Panc1 (cell line): ENCODE measurements around the gene BRME1. TPM values are rescaled to one million over a fixed set of nuclear protein-coding genes. Genes with fewer than 3 reads are reported as not detected.

Source experiments
- ATAC-seq: fragments of 200-7000 bp; cut with Tn5 transposase; 2 replicates; pipeline ENCODE4 v1.9.1; 2020; ENCODE audit warnings: mild to moderate bottlenecking, moderate library complexity
- BruUV-seq: library from RNA; stranded (reverse); fragments of 400-500 nt; replicated peaks from 2 replicates; lab custom pipeline; 2021; lab: Mats Ljungman, UMichigan
- CTCF ChIA-PET: fragments of 300-600 bp; sonication (Branson Sonifier 250); formaldehyde crosslinking; loops from one replicate; lab custom pipeline; 2022; ENCODE audit warnings: antibody characterized with exemption; lab: Charles Lee
- POLR2A ChIA-PET: fragments of 300-600 bp; sonication (Branson Sonifier 250); formaldehyde crosslinking; loops from one replicate; lab custom pipeline; 2022; ENCODE audit warnings: antibody characterized with exemption; lab: Charles Lee
- DNase-seq: peaks from one replicate; pipeline ENCODE4 v3.0.0-alpha.2; 2010; ENCODE audit warnings: low read depth, low spot score
- H3K27ac ChIP-seq: 2 replicates; pipeline ENCODE4 v1.5.1; 2011; ENCODE audit warnings: mild to moderate bottlenecking, low read length, inconsistent platforms
- H3K27me3 ChIP-seq: fragments of 200-500 bp; sonication (Bioruptor generic); 2 replicates; pipeline ENCODE4 v1.6.0; 2014; ENCODE audit warnings: low read length, inconsistent platforms; ENCODE audit not compliant: control insufficient read depth, insufficient read depth
- H3K36me3 ChIP-seq: fragments of 200-500 bp; sonication (Bioruptor generic); 2 replicates; pipeline ENCODE4 v1.5.1; 2014; ENCODE audit warnings: inconsistent platforms, mild to moderate bottlenecking, low read length, moderate library complexity; ENCODE audit not compliant: control insufficient read depth, insufficient read depth
- H3K4me1 ChIP-seq: 2 replicates; pipeline ENCODE4 v1.5.1; 2011; ENCODE audit warnings: inconsistent platforms, mild to moderate bottlenecking, low read length, moderate library complexity; ENCODE audit not compliant: control insufficient read depth, insufficient read depth
- H3K4me3 ChIP-seq, 2 experiments: 2 replicates each; pipeline ENCODE4 v1.5.1; 2011 to 2012; ENCODE audit warnings: low read depth in 2 of 2, low read length in 2 of 2, mild to moderate bottlenecking in 2 of 2, inconsistent platforms in 1 of 2, moderate library complexity in 1 of 2
- H3K9me3 ChIP-seq: fragments of 200-500 bp; sonication (Bioruptor generic); 2 replicates; pipeline ENCODE4 v1.5.1; 2014; ENCODE audit warnings: low read depth, mild to moderate bottlenecking, inconsistent platforms, low read length, moderate library complexity; ENCODE audit not compliant: control insufficient read depth, insufficient read depth
- CTCF ChIP-seq: fragments of 450-650 bp; IDR thresholded peaks from 2 replicates; pipeline ENCODE4 v1.5.1; 2017; ENCODE audit warnings: mild to moderate bottlenecking
- POLR2AphosphoS5 ChIP-seq: IDR thresholded peaks from 2 replicates; pipeline ENCODE4 v1.6.1; 2012; ENCODE audit warnings: mild to moderate bottlenecking, low read depth, low read length, moderate library complexity
- REST ChIP-seq, 2 experiments: IDR thresholded peaks; 2 replicates each; pipeline ENCODE4 v1.6.1; 2011 to 2012; ENCODE audit warnings: low read depth in 2 of 2, control low read depth in 1 of 2, low read length in 1 of 2, mild to moderate bottlenecking in 1 of 2, moderate library complexity in 1 of 2; ENCODE audit not compliant: insufficient read depth in 1 of 2
- SIN3A ChIP-seq: IDR thresholded peaks from 2 replicates; pipeline ENCODE4 v1.6.1; 2012; ENCODE audit warnings: low read depth, mild to moderate bottlenecking, low read length, moderate library complexity, borderline replicate concordance; ENCODE audit not compliant: insufficient read depth
- TCF7L2 ChIP-seq: IDR thresholded peaks from 2 replicates; pipeline ENCODE4 v1.6.1; 2011; ENCODE audit warnings: mild to moderate bottlenecking, low read depth, low read length, inconsistent platforms
- in situ Hi-C: cut with HindIII; loops from 2 replicates; pipeline ENCODE4 v1.10.0; 2016; ENCODE audit warnings: low sequenced_read_pairs, low pct_unique_long_range_greater_than_20kb
- intact Hi-C: fragments of 100-400 bp; cut with micrococcal nuclease; formaldehyde crosslinking; loops from one replicate; pipeline ENCODE4 v1.10.0; 2022; ENCODE audit not compliant: unreplicated experiment
- total RNA-seq: library from RNA; stranded (reverse); gene quantifications from one replicate; pipeline ENCODE4 v1.2.1, GENCODE V29; 2021; ENCODE audit not compliant: unreplicated experiment

The BRME1 gene
- total RNA-seq, 1 experiment from 2014 or later: 6.5 TPM

- Histone ChIP-seq H3K4me1 (no peaks in the 10 kb centered on the region; the same call in 1 of the 2 replicates), H3K27ac (no peak overlapping the region), H3K9me3 (no peaks in the 10 kb centered on the region), H3K27me3 (no peaks in the 10 kb centered on the region), H3K36me3 (no peaks in the 10 kb centered on the region), H3K4me3 (no peak overlapping the region)
- in situ Hi-C loops: no loop called here
- no peak for TF ChIP-seq SIN3A
- TF ChIP-seq TCF7L2: no peak
- no peak for TF ChIP-seq CTCF
- no peak for TF ChIP-seq REST (IDR thresholded peaks at IDR 0.05; ENCODE audit: insufficient read depth in 1 of 2, low read depth in 2 of 2, low read length in 1 of 2)
- TF ChIP-seq POLR2AphosphoS5: no peak
- intact Hi-C loops: no loop called here
- no TSS peak for BruUV-seq
- ATAC-seq: no peak
- ChIA-PET CTCF (interaction anchor here (0.7 kb wide), 1 partner anchor 8 kb away, joined by 5 read pairs; no protein-coding TSS in a partner anchor), POLR2A (no interaction called here)
- no peak for DNase-seq
Observed at GRCh38 chr19:13931391-13932148, 25.7 kb upstream of the BRME1 start.

GRCh38 chr19:13930402-13930801 is 24.5 kb upstream of the BRME1 start:
- CTCF ChIA-PET: no interaction called here
- POLR2A ChIA-PET: interaction anchor here (0.5 kb wide), 1 partner anchor 26 kb away, joined by 8 read pairs; no protein-coding TSS in a partner anchor
- BruUV-seq: TSS peak; percentile 67
- in situ Hi-C loops (no loop called here), intact Hi-C loops (no loop called here)
- ATAC-seq (no peak), DNase-seq (no peak)
- no peaks in the 10 kb centered on the region for H3K27me3 ChIP-seq
- H3K4me1 ChIP-seq: no peaks in the 10 kb centered on the region
- TF ChIP-seq SIN3A (no peak), REST (IDR thresholded peaks at IDR 0.05; ENCODE audit: insufficient read depth in 1 of 2, low read depth in 2 of 2, low read length in 1 of 2) (no peak), CTCF (no peak), POLR2AphosphoS5 (no peak), TCF7L2 (no peak)
- H3K9me3 ChIP-seq: no peaks in the 10 kb centered on the region
- H3K27ac ChIP-seq: no peak overlapping the region
- no peak overlapping the region for H3K4me3 ChIP-seq
- H3K36me3 ChIP-seq: no peaks in the 10 kb centered on the region
